Lower leg skin (tissue), 4 donors: ENCODE measurements around the gene CHRND. TPM values are rescaled to one million over a fixed set of nuclear protein-coding genes. Genes with fewer than 3 reads are reported as not detected.

ENCODE experiments used
- DNase-seq, 2 donors: peaks; one replicate each; pipeline ENCODE4 v3.0.0-alpha.2; 2019; ENCODE audit warnings: low spot score in 2 of 2
- H3K4me3 ChIP-seq: fragments of 200-600 bp; sonication (generic); 2 replicates; pipeline ENCODE4 v1.5.1; 2017; ENCODE audit warnings: mild to moderate bottlenecking, low read depth; ENCODE audit not compliant: poor library complexity, severe bottlenecking
- CTCF ChIP-seq, 3 donors: fragments of 450-650 bp; IDR thresholded peaks; one replicate each; pipeline ENCODE4 v1.5.1; 2016; ENCODE audit warnings: antibody characterized with exemption in 3 of 3, mild to moderate bottlenecking in 3 of 3, moderate library complexity in 2 of 3
- POLR2A ChIP-seq, 2 donors: fragments of 450-650 bp; IDR thresholded peaks; one replicate each; pipeline ENCODE4 v1.6.1; 2016 to 2017; ENCODE audit warnings: antibody characterized with exemption in 2 of 2, mild to moderate bottlenecking in 1 of 2, moderate library complexity in 1 of 2
- WGBS, 2 donors: methylation state at CpG; one replicate each; pipeline ENCODE4 v1.1.5; 2018; 5-methylcytosine and 5-hydroxymethylcytosine counted together
- intact Hi-C: fragments of 100-400 bp; cut with DNase I; formaldehyde crosslinking; loops from one replicate; pipeline ENCODE4 v1.15.0; 2023; ENCODE audit warnings: low total_unique reads
- total RNA-seq, 4 donors: library from RNA; depleted of rRNA; stranded (reverse); fragments of >200 nt; gene quantifications; one replicate each; pipeline ENCODE4 v1.1.0, GENCODE V29; 2016

Gene CHRND
- total RNA-seq, 4 donors from 2014 or later = not detected

- TF ChIP-seq CTCF (IDR thresholded peaks at IDR 0.05) (no peak), POLR2A (IDR thresholded peaks at IDR 0.05) (no peak)
- H3K4me3 ChIP-seq = no peak overlapping the region
- intact Hi-C loops = no loop called here
- WGBS, 2 donors = 87 to 89% methylated on average over 7 of the region's 7 CpGs
- no peak for DNase-seq
These were observed 10.3 kb upstream of the CHRND start for GRCh38 chr2:232515639-232516038.

DNA sequence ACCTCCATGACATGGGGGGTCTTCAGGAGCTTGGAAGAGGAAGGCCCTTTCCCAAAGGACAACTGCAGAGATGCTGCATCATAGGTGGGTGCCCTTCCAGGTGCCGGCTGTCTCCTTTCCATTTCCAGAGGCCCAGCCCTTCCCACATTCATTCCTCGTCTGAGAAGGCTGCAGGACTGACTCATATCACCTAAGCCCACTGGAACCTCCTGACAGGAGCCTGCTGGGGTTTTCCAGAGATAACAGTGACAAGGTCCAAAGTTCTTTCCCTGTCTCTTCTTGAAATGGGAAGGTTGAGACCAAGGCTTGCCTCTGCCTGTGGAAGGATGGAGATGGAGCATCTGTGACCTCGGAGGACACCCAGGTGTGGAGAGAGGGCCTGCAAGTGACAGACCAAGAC, 9.4 kb upstream of the CHRND start:
- intact Hi-C loops = no loop called here
- 92 to 96% methylated on average over 3 of the region's 3 CpGs for WGBS, 2 donors
- DNase-seq = no peak
- TF ChIP-seq POLR2A (IDR thresholded peaks at IDR 0.05) (no peak), CTCF (IDR thresholded peaks at IDR 0.05) (no peak)
- H3K4me3 ChIP-seq = no peak overlapping the region

DNA sequence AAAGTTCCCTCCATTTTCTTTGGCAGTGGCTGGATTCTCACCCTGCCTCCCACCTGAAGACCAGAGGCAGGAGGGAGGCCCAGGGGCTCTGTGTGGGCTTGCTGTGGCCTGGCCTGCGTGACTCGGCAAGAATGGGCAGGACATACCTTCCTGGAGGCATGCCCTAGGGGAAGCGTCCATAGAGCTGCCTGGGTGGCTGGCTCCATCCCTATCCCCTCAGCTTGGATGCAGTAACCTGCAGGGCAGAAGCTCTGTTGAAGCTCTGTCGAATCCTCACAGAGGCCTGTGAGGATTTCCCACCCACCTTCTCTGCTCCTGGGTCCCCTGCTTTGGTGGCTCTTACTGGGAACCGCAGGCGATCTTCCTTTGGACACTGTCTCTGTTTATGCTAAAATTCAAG, 7.1 kb upstream of the CHRND start:
- DNase-seq = no peak
- intact Hi-C loops = no loop called here
- TF ChIP-seq CTCF (IDR thresholded peaks at IDR 0.05) = no peak
- TF ChIP-seq POLR2A (IDR thresholded peaks at IDR 0.05) = no peak
- no peak overlapping the region for H3K4me3 ChIP-seq
- 69 to 73% methylated on average over 4 to 6 of the region's 6 CpGs for WGBS, 2 donors

GRCh38 chr2:232519581-232520438, 6.2 kb upstream of the CHRND start, which contains the start of gene PRSS56:
Gene PRSS56 (plus strand): TSS chr2:232520388. CDS start chr2:232520599, 211 bp downstream.
- intact Hi-C loops = no loop called here

GRCh38 chr2:232520489-232520888, 5.5 kb upstream of the CHRND start:
- TF ChIP-seq POLR2A (IDR thresholded peaks at IDR 0.05) = no peak
- no peak for TF ChIP-seq CTCF (IDR thresholded peaks at IDR 0.05)
- DNase-seq = no peak
- WGBS, 2 donors = 64 to 78% methylated on average over 15 of the region's 15 CpGs
- intact Hi-C loops = no loop called here
- H3K4me3 ChIP-seq = no peak overlapping the region

More at GRCh38 chr2:232519581-232520438, 6.2 kb upstream of the CHRND start, which contains the start of gene PRSS56:
- no peak for DNase-seq
- TF ChIP-seq POLR2A (IDR thresholded peaks at IDR 0.05) = no peak
- TF ChIP-seq CTCF (IDR thresholded peaks at IDR 0.05) = no peak
- H3K4me3 ChIP-seq = no peak within 1 kb of the TSS
- WGBS, 2 donors = 51 to 60% methylated on average over 19 of the region's 19 CpGs
